ENCODE measurements around the gene ACSS3.

The ACSS3 gene

DNA sequence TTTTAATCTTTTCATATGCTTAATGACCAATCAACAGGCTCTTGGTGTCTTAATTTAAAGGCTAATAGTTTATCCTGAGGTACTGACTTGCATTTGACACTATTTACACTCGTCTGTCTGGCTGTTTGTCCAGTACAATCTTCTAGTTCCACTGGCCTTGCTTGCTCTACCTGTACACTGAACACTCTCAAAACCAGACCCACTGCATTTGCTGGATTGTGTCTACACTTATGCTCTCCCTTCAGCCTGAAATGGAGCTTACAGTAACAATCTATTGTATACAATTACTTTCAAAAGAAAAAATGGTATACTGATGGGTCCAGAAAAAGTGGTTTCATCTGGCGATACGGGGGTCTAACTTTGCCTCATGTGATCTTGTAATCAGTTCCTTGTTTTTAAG lies 2.3 kb upstream of the ACSS3 start:
- TF ChIP-seq CREB1 (IDR thresholded peaks at IDR 0.05; ENCODE audit: low read depth) (no peak), ZBTB7A (IDR thresholded peaks at IDR 0.05; ENCODE audit: low read depth) (no peak), TCF12 (IDR thresholded peaks at IDR 0.05; ENCODE audit: low read depth) (no peak), EGR1 (IDR thresholded peaks at IDR 0.05) (no peak), TEAD4 (IDR thresholded peaks at IDR 0.05) (no peak), TAF1 (IDR thresholded peaks at IDR 0.05; ENCODE audit: low read depth) (no peak)
- TF ChIP-seq, protein P1, sequence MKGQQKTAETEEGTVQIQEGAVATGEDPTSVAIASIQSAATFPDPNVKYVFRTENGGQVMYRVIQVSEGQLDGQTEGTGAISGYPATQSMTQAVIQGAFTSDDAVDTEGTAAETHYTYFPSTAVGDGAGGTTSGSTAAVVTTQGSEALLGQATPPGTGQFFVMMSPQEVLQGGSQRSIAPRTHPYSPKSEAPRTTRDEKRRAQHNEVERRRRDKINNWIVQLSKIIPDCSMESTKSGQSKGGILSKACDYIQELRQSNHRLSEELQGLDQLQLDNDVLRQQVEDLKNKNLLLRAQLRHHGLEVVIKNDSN (IDR thresholded peaks at IDR 0.05), result no peak
- TF ChIP-seq, protein P2, sequence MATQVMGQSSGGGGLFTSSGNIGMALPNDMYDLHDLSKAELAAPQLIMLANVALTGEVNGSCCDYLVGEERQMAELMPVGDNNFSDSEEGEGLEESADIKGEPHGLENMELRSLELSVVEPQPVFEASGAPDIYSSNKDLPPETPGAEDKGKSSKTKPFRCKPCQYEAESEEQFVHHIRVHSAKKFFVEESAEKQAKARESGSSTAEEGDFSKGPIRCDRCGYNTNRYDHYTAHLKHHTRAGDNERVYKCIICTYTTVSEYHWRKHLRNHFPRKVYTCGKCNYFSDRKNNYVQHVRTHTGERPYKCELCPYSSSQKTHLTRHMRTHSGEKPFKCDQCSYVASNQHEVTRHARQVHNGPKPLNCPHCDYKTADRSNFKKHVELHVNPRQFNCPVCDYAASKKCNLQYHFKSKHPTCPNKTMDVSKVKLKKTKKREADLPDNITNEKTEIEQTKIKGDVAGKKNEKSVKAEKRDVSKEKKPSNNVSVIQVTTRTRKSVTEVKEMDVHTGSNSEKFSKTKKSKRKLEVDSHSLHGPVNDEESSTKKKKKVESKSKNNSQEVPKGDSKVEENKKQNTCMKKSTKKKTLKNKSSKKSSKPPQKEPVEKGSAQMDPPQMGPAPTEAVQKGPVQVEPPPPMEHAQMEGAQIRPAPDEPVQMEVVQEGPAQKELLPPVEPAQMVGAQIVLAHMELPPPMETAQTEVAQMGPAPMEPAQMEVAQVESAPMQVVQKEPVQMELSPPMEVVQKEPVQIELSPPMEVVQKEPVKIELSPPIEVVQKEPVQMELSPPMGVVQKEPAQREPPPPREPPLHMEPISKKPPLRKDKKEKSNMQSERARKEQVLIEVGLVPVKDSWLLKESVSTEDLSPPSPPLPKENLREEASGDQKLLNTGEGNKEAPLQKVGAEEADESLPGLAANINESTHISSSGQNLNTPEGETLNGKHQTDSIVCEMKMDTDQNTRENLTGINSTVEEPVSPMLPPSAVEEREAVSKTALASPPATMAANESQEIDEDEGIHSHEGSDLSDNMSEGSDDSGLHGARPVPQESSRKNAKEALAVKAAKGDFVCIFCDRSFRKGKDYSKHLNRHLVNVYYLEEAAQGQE (IDR thresholded peaks at IDR 0.05; ENCODE audit: low read depth), result no peak

DNA sequence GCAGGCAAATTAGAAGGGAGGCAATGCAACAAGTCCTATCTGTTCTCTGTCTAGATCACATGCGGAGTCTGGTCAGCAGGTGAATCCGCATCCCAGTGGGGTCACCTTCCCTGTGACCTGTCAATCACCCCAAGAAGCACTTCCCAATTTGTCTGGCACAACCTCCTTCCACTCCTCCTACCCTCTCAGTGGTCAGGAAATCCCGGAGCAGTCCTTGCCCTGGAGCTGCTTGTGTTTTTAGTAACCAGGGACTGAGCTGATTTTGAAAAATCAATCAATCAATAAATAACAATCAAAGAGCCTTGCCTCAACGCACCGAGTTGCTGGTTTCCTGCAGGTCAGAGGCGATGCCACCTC lies 572 bp upstream of the ACSS3 start:
- TF ChIP-seq, protein P3, sequence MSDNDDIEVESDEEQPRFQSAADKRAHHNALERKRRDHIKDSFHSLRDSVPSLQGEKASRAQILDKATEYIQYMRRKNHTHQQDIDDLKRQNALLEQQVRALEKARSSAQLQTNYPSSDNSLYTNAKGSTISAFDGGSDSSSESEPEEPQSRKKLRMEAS (IDR thresholded peaks at IDR 0.05), result no peak
- TF ChIP-seq FOXM1 (IDR thresholded peaks at IDR 0.05; ENCODE audit: borderline replicate concordance, low read depth), result no peak
- no peak for TF ChIP-seq YY1 (IDR thresholded peaks at IDR 0.05; ENCODE audit: low read depth)
- no peak for TF ChIP-seq TEAD4 (IDR thresholded peaks at IDR 0.05)
- TF ChIP-seq TCF12 (IDR thresholded peaks at IDR 0.05; ENCODE audit: low read depth), result no peak
- TF ChIP-seq CEBPB (IDR thresholded peaks at IDR 0.05), result no peak
- TF ChIP-seq RAD21 (IDR thresholded peaks at IDR 0.05; ENCODE audit: low read depth), result no peak
- TF ChIP-seq ZBTB7A (IDR thresholded peaks at IDR 0.05; ENCODE audit: low read depth), result no peak
- no peak for TF ChIP-seq EGR1 (IDR thresholded peaks at IDR 0.05)
- TF ChIP-seq, protein P1 (IDR thresholded peaks at IDR 0.05), result no peak

DNA sequence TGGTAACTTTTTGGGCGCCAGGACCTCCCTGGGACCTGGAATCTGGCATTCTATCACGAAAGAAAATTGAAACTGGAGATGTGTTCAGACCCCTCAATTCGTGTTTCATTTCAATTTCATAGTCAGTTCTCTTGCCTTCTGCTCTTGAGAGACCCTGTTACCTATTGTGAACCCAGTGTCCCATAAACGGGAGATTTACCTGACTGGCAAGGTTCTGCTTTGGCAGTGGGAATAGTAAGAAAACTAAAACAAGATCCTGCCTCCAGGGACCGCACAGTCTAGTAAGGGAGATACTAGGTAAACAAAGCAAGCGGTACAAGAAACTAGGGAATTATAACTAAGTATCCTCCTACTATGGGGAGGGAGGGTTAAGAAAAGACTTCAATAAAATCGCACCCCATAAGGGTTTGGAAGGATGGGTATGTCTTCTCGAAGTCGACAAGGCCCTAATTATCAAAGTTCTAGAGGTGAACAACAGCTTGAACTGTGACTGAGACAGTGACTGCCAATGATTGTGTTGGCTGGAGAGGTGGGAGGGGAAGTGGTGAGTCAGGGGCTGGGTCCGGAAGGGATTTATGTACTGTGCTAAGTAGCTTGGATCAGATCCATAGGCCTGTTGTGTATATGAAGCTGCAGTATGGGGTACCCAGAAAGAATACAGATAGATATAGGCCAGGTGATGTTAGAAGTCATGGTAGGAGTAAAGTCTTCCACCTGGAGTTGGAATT lies 754 bp downstream of the ACSS3 start:
- TF ChIP-seq CEBPB (IDR thresholded peaks at IDR 0.05) (no peak), CREB1 (IDR thresholded peaks at IDR 0.05; ENCODE audit: low read depth) (no peak), TAF1 (IDR thresholded peaks at IDR 0.05; ENCODE audit: low read depth) (no peak), EP300 (IDR thresholded peaks at IDR 0.05; ENCODE audit: borderline replicate concordance) (no peak), RAD21 (IDR thresholded peaks at IDR 0.05; ENCODE audit: low read depth) (no peak), YY1 (IDR thresholded peaks at IDR 0.05; ENCODE audit: low read depth) (no peak)

DNA sequence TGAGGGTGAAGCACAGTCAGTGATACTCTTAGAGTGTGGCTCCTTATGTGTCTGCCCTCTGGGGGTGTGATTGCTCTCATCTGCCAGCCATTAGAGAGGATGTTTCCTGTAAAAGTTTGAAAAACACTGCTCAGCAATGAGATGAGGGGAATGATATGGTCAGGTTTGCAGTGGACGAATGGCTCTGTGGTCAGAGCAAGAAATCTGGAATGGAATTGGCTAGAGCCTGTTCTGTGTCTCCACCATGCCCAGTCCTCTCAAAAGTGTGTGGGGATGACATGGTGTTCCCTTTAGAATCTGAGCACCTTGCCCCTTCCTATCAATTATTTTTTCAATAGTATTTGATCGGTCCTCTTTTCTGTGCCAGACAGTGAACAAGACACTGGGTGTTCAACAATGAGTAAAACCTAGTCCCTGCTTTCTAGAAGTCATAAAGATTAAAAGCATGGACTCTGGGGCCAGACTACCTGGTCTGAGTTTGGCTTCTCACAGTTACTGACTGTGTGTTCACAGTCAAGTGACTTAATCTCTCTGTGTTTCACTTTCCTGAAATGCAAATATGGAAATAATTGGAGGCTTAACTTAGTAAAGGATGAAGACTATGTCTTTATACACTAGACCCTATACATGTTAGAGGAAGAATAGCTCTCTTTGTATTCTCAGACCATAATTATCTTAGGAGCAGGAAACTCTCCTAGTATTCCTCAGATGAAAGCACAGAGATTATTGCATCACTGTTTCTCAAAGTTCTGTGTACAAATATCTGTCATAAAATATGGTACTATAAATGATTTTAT lies 1.6 kb downstream of the ACSS3 start:
- TF ChIP-seq ZBTB7A (IDR thresholded peaks at IDR 0.05; ENCODE audit: low read depth), result no peak
- TF ChIP-seq, protein P2 (IDR thresholded peaks at IDR 0.05; ENCODE audit: low read depth), result no peak
- no peak for TF ChIP-seq TAF1 (IDR thresholded peaks at IDR 0.05; ENCODE audit: low read depth)
- TF ChIP-seq YY1 (IDR thresholded peaks at IDR 0.05; ENCODE audit: low read depth), result no peak
- no peak for TF ChIP-seq RAD21 (IDR thresholded peaks at IDR 0.05; ENCODE audit: low read depth)
- TF ChIP-seq FOXM1 (IDR thresholded peaks at IDR 0.05; ENCODE audit: borderline replicate concordance, low read depth), result no peak
- no peak for TF ChIP-seq EP300 (IDR thresholded peaks at IDR 0.05; ENCODE audit: borderline replicate concordance)

DNA sequence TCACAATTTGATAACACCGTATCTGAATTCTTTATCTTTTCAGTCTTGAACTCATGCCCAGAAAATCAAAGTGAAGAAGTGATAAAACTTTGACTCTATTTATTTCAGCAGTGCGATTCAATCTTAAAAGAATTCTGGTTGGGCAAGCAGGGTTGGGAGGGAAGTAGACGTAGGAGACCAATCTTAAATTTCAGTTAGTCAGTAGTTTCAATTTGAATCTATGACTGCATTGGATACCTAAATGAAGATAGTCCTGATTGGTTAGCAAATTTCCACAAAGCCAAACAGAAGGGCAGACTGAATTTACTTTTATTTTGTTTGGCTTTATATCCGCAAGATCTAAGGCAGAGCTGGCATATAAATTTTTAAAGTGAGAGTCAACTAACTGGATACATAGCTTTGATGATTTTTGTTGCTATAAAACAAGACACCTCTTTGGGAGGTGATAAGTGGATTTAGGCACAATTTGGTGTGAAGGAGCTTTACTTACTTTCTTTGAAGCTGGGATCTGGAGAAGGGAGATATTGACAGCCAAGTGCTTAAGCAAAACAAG lies 2.6 kb downstream of the ACSS3 start:
- no peak for TF ChIP-seq TAF1 (IDR thresholded peaks at IDR 0.05; ENCODE audit: low read depth)
- TF ChIP-seq ZBTB7A (IDR thresholded peaks at IDR 0.05; ENCODE audit: low read depth), result no peak
- no peak for TF ChIP-seq CREB1 (IDR thresholded peaks at IDR 0.05; ENCODE audit: low read depth)
- TF ChIP-seq, protein P1 (IDR thresholded peaks at IDR 0.05), result no peak
- no peak for TF ChIP-seq EP300 (IDR thresholded peaks at IDR 0.05; ENCODE audit: borderline replicate concordance)
- TF ChIP-seq, protein P3 (IDR thresholded peaks at IDR 0.05), result no peak
- no peak for TF ChIP-seq FOXM1 (IDR thresholded peaks at IDR 0.05; ENCODE audit: borderline replicate concordance, low read depth)

Measured in Ishikawa (cell line).